HepG2 (cell line): ENCODE data around the gene EED. TPM values are rescaled to one million over a fixed set of nuclear protein-coding genes. Genes with fewer than 3 reads are reported as not detected.

ENCODE experiments used
- ATAC-seq: fragments of 200-7000 bp; cut with Tn5 transposase; 3 replicates; pipeline ENCODE4 v1.9.1; 2020; ENCODE audit warnings: mild to moderate bottlenecking, moderate library complexity
- BruUV-seq: library from RNA; stranded (reverse); fragments of 400-500 nt; replicated peaks from 2 replicates; lab custom pipeline; 2021; lab: Mats Ljungman, UMichigan
- CTCF ChIA-PET: fragments of 300-600 bp; formaldehyde crosslinking; extraction: SDS; loops from one replicate; lab custom pipeline; 2021; ENCODE audit warnings: low total read pairs, inconsistent platforms, low intra/inter-chr PET ratio; lab: Yijun Ruan, JAX
- POLR2A ChIA-PET: fragments of 350-600 bp; sonication (Branson Sonifier 250); formaldehyde crosslinking; loops from one replicate; lab custom pipeline; 2020; ENCODE audit warnings: antibody characterized with exemption, inconsistent platforms; lab: Yijun Ruan, JAX
- DNase-seq: peaks from one replicate; pipeline ENCODE4 v3.0.0-alpha.2; 2015; ENCODE audit warnings: low spot score
- FAIRE-seq: peaks from 3 replicates; lab custom pipeline; 2011; peaks lifted over from hg19 to GRCh38; lab: Jason Lieb, UNC
- H2AFZ ChIP-seq: one replicate; pipeline ENCODE4 v1.6.1; 2011; ENCODE audit warnings: low read length, inconsistent platforms
- H3K27ac ChIP-seq: fragments of 300-600 bp; 3 replicates; pipeline ENCODE4 v1.8.0; 2011; ENCODE audit warnings: mixed run types, mild to moderate bottlenecking, mixed read lengths, low read length, inconsistent platforms; ENCODE audit not compliant: insufficient read depth; ENCODE audit errors: extremely low read length
- H3K27me3 ChIP-seq, 2 experiments: fragments of 200-600 bp in 1 of 2; 2 replicates in 1 of 2; 3 replicates in 1 of 2; pipeline versions ENCODE4 v1.6.0 to v1.8.0; 2011; ENCODE audit warnings: low read length in 2 of 2, mild to moderate bottlenecking in 2 of 2, moderate library complexity in 2 of 2, inconsistent platforms in 1 of 2; ENCODE audit not compliant: insufficient read depth in 2 of 2, control insufficient read depth in 1 of 2
- H3K36me3 ChIP-seq, 2 experiments: fragments of 200-600 bp in 1 of 2; replicated peaks in 1 of 2; 2 replicates in 1 of 2; 3 replicates in 1 of 2; pipeline versions ENCODE4 v1.5.1 to v1.8.0; 2011; ENCODE audit warnings: low read length in 2 of 2, inconsistent platforms in 1 of 2; ENCODE audit not compliant: insufficient read depth in 2 of 2, control insufficient read depth in 1 of 2
- H3K4me1 ChIP-seq: 2 replicates; pipeline ENCODE4 v1.5.1; 2012; ENCODE audit warnings: low read length, inconsistent platforms; ENCODE audit not compliant: insufficient read depth
- H3K4me2 ChIP-seq: 2 replicates; pipeline ENCODE4 v1.6.0; 2011; ENCODE audit warnings: low read depth, low read length, inconsistent platforms
- H3K4me3 ChIP-seq, 3 experiments: fragments of 200-600 bp in 1 of 3; sonication (generic), shearing (Covaris generic) in 1 of 3; replicated peaks in 1 of 3; 2 replicates each; pipeline ENCODE4 v1.5.1; 2011 to 2016; ENCODE audit warnings: low read length in 3 of 3, inconsistent platforms in 2 of 3, low read depth in 2 of 3, mild to moderate bottlenecking in 2 of 3, control low read depth in 1 of 3, mixed read lengths in 1 of 3; ENCODE audit not compliant: insufficient read depth in 1 of 3
- H3K79me2 ChIP-seq: one replicate; pipeline ENCODE4 v1.6.1; 2011; ENCODE audit warnings: low read length, inconsistent platforms; ENCODE audit not compliant: insufficient read depth
- H3K9ac ChIP-seq: 2 replicates; pipeline ENCODE4 v1.6.0; 2011; ENCODE audit warnings: mild to moderate bottlenecking, low read depth, low read length, inconsistent platforms; ENCODE audit not compliant: insufficient read depth
- H3K9me3 ChIP-seq: 2 replicates; pipeline ENCODE4 v1.5.1; 2012; ENCODE audit warnings: mild to moderate bottlenecking, low read length
- H4K20me1 ChIP-seq: 2 replicates; pipeline ENCODE4 v1.6.0; 2011; ENCODE audit warnings: inconsistent platforms, mild to moderate bottlenecking, low read length, moderate library complexity; ENCODE audit not compliant: insufficient read depth
- MAZ ChIP-seq, 2 experiments: sonication (generic) in 1 of 2; formaldehyde crosslinking in 1 of 2; IDR thresholded peaks; 2 replicates each; pipeline versions ENCODE4 v1.5.0 to v1.6.1; 2012 to 2020; ENCODE audit warnings: low read depth in 2 of 2, mild to moderate bottlenecking in 2 of 2, borderline replicate concordance in 1 of 2, improper control_type of control experiment in 1 of 2, low read length in 1 of 2, missing genetic modification reagents in 1 of 2, moderate library complexity in 1 of 2
- RERE ChIP-seq: IDR thresholded peaks from 2 replicates; pipeline ENCODE4 v1.6.1; 2016; ENCODE audit warnings: low read depth, missing genetic modification reagents, missing compliant biosample characterization
- TRIM22 ChIP-seq: fragments of 450-650 bp; IDR thresholded peaks from 2 replicates; pipeline ENCODE4 v1.6.1; 2017
- ZNF225 ChIP-seq: sonication (generic); formaldehyde crosslinking; IDR thresholded peaks from 2 replicates; pipeline ENCODE4 v1.4.0; 2020; ENCODE audit warnings: mild to moderate bottlenecking, missing genetic modification reagents
- ZNF318 ChIP-seq: sonication (generic); formaldehyde crosslinking; IDR thresholded peaks from 2 replicates; pipeline ENCODE4 v1.4.0; 2020; ENCODE audit warnings: mild to moderate bottlenecking, missing genetic modification reagents
- WGBS: methylation state at CpG from one replicate; pipeline ENCODE4 v1.1.6; 2017; ENCODE audit warnings: low lambda C conversion rate; 5-methylcytosine and 5-hydroxymethylcytosine counted together
- in situ Hi-C: cut with HindIII; loops from 2 replicates; pipeline ENCODE4 v1.10.0; 2017; ENCODE audit warnings: low pct_unique_long_range_greater_than_20kb; ENCODE audit not compliant: extremely low pct_ligation_motif_present
- intact Hi-C: fragments of 100-400 bp; cut with micrococcal nuclease; formaldehyde crosslinking; loops from one replicate; pipeline ENCODE4 v1.10.0; 2022; ENCODE audit not compliant: unreplicated experiment
- polyA plus RNA-seq, 8 experiments: library from polyadenylated mRNA; depleted of rRNA in 3 of 8; stranded (reverse) in 7 of 8; unstranded in 1 of 8; fragments of >200 nt; fragmentation: Illumina TruSeq in 4 of 8; extraction: Trizol in 4 of 8; gene quantifications; 2 replicates each; pipeline versions ENCODE4 v1.2.1 to v1.2.3, GENCODE V29; 2011 to 2016; ENCODE audit warnings: low read depth in 4 of 8, missing spikeins in 1 of 8, mixed read lengths in 1 of 8; ENCODE audit not compliant: insufficient read depth in 1 of 8
- total RNA-seq, 5 experiments: library from RNA; depleted of rRNA; stranded (reverse); fragments of >200 nt; fragmentation: Illumina TruSeq; extraction: Trizol; gene quantifications; 2 replicates each; pipeline ENCODE4 v1.2.3, GENCODE V29; 2016; ENCODE audit warnings: low read depth in 1 of 5

The EED gene
- total and polyA plus RNA-seq, 2 of the 13 experiments (the other 11 are each of a cell fraction or from before 2014, with no cell fraction given), result 11.0 to 28.4 TPM

GRCh38 chr11:86199354-86199753 is 45.2 kb upstream of the EED start:
- FAIRE-seq, result no peak
- no peaks in the 10 kb centered on the region for H3K4me1 ChIP-seq
- POLR2A ChIA-PET, result no interaction called here
- no peaks in the 10 kb centered on the region for H4K20me1 ChIP-seq
- no peak for ATAC-seq
- CTCF ChIA-PET, result no interaction called here
- no peak overlapping the region for H3K9ac ChIP-seq
- H3K4me2 ChIP-seq, result no peak overlapping the region
- no peak overlapping the region for H2AFZ ChIP-seq
- no peak for DNase-seq
- 97% methylated on average over 1 of the region's 1 CpG for WGBS
- no peak overlapping the region for H3K27ac ChIP-seq
- no peak overlapping the region for H3K4me3 ChIP-seq
- no peaks in the 10 kb centered on the region for H3K27me3 ChIP-seq
- no peaks in the 10 kb centered on the region for H3K36me3 ChIP-seq
- intact Hi-C loops, result no loop called here
- no peaks in the 10 kb centered on the region for H3K9me3 ChIP-seq
- BruUV-seq, result no TSS peak
- in situ Hi-C loops, result no loop called here
- no peaks in the 10 kb centered on the region for H3K79me2 ChIP-seq
- TF ChIP-seq RERE (CRISPR knock-in tag) (no peak), TRIM22 (no peak), MAZ (IDR thresholded peaks at IDR 0.05; ENCODE audit: borderline replicate concordance, low read depth, low read length) (no peak), MAZ (CRISPR knock-in tag; IDR thresholded peaks at IDR 0.05; ENCODE audit: low read depth) (no peak), ZNF318 (CRISPR knock-in tag) (no peak), ZNF225 (CRISPR knock-in tag) (no peak)
